Neural cell (in vitro differentiated cells): ENCODE data around the gene C10orf90.

Experiments
- CTCF ChIP-seq: fragments of 450-650 bp; IDR thresholded peaks from 2 replicates; pipeline ENCODE4 v1.5.1; 2014; ENCODE audit warnings: antibody characterized with exemption, mild to moderate bottlenecking, moderate library complexity; ENCODE audit not compliant: poor library complexity, severe bottlenecking
- EZH2 ChIP-seq: fragments of 200-600, 300-800 bp; shearing (Covaris generic), sonication (generic); IDR thresholded peaks from 2 replicates; pipeline ENCODE4 v1.6.1; 2014; ENCODE audit warnings: antibody characterized with exemption, low read length, borderline replicate concordance, mild to moderate bottlenecking; ENCODE audit not compliant: insufficient read depth, poor library complexity, severe bottlenecking
- MXI1 ChIP-seq: fragments of 450-650 bp; conservative IDR thresholded peaks from 2 replicates; pipeline ENCODE4 v1.6.1; 2014; ENCODE audit warnings: antibody characterized with exemption, mild to moderate bottlenecking; ENCODE audit not compliant: poor library complexity, severe bottlenecking

- TF ChIP-seq MXI1 (no peak), CTCF (no peak), EZH2 (no peak)
These were observed 195.3 kb downstream of the C10orf90 start for GRCh38 chr10:126475074-126475691.
